GM12875 (cell line): Measurements from ENCODE around the gene TAF1.
"Not testable (repeated sequence)": the region's sequence is repeated elsewhere in the genome, so short reads cannot be mapped to it uniquely, and the experiment has no call there.

Experiments used
- H3K4me3 ChIP-seq: one replicate; pipeline ENCODE4 v1.5.1; 2011; ENCODE audit warnings: low read depth, low read length, control low read depth
- CTCF ChIP-seq: IDR thresholded peaks from 2 replicates; pipeline ENCODE4 v1.5.1; 2011; ENCODE audit warnings: low read depth, mild to moderate bottlenecking, control low read depth, inconsistent platforms, low read length, moderate library complexity, borderline replicate concordance; ENCODE audit not compliant: insufficient read depth

TAF1 gene

DNA sequence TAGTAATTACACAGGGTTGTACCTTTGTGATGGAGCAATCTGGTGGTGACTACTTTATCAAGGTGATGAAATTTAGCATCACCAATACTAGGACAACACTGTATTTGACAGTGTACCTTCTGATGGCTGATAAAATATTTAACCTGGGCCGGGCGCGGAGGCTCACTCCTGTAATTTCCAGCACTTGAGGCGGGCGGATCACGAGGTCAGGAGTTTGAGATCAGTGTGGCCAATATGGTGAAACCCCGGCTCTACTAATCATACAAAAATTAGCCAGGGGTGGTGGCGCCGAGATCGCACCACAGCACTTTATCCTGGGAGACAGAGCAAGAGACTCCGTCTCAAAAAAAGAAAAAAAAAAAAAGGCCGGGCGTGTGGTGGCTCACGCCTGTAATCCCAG lies 1.9 kb upstream of the TAF1 start:
- no peak for TF ChIP-seq CTCF
- H3K4me3 ChIP-seq, result no peak overlapping the region

DNA sequence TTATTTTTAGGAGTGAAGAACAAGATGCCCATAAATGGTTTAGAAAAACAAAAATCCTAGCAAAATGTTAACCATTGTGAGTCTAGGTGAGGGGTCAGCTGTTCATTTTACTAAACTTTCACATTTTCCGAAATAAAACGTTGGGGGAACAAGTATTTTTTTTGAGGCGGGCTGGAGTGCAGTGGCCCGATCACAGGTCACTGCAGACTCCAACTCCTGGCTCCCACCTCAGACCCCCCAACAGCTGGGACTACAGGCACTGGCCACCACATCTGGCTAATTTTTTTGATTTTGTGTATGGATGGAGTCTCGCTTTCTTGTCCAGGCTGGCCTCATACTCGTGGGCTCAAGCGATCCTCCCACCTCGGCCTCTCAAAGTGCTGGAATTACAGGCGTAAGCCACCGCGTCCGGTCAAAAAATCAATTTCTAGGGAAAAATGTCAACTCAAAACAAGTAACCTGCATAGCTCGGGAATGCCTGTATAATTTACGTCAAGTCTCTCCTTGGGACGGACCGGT lies 742 bp upstream of the TAF1 start:
- no peak for TF ChIP-seq CTCF
- H3K4me3 ChIP-seq, result peak overlapping the region; percentile 55

DNA sequence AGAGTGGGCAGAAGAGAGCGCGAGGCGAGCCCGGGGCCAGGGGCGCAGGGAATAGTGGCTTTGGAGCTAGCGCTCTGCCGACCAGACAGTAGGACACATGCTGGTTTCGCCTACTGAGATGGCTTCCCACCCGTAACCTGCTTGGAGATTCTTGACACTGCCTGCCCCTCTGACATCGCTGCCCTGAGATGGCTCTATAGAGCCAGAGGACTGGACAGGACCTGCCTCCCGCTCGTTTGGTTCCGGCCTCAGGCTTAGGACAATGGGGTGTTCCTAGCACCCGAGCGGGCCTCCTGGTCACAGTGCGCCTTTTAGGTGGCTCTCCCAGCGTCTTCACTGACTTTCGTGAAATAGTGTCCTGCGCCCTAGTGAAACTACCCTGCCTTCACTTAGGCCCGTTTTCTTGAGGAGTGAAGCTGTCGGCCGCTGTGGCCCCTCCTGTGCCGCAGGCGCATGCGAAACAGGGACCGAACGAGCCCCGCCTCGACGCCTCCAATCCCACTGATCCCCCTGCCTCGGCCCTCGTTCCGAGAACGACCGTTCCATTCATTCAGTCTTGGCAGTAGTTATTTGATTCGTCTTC lies 608 bp downstream of the TAF1 start:
- TF ChIP-seq CTCF, result no peak
- peak overlapping the region; percentile 93 for H3K4me3 ChIP-seq

GRCh38 chrX:71367396-71367795 lies 1.2 kb downstream of the TAF1 start:
- no peak for TF ChIP-seq CTCF
- H3K4me3 ChIP-seq, result peak overlapping the region; percentile 93

- no peak overlapping the region for H3K4me3 ChIP-seq
- TF ChIP-seq CTCF, result no peak
Observed at GRCh38 chrX:71372388-71372787, 6.2 kb downstream of the TAF1 start.

DNA sequence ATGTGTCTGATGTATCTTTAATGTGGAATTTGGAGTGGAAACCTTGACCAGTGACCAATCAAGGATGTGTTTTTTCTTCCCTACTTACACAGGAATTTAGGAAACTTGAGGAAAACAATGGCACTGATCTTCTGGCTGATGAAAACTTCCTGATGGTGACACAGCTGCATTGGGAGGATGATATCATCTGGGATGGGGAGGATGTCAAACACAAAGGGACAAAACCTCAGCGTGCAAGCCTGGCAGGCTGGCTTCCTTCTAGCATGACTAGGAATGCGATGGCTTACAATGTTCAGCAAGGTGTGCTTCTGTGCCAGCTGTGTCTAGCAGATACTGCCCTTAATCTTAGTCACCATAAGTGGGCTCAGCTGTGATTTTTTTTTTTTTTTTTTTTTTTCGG lies 12.6 kb downstream of the TAF1 start:
- TF ChIP-seq CTCF, result no peak

DNA sequence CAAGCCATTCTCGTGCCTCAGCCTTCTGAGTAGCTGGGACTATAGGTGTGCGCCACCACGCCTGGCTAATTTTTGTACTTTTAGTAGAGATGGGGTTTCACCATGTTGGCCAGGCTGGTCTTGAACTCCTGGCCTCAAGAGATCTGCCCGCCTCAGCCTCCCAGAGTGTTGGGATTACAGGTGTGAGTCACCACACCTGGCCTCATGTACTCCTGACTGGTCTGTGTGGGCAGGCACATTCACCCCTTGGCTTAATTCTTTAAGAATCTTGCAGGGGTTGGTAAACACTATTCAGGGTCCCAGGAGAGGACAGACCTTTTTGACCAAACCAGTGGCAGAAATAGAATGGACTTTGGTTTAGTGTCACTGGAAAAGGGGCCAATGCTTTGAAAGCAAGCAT lies 25.6 kb downstream of the TAF1 start:
- not testable (repeated sequence) for H3K4me3 ChIP-seq

More for the DNA sequence above, 12.6 kb downstream of the TAF1 start:
- H3K4me3 ChIP-seq, result no peak overlapping the region
